HepG2 (cell line): Measurements from ENCODE around the gene TNFRSF6B. TPM values are rescaled to one million over a fixed set of nuclear protein-coding genes. Genes with fewer than 3 reads are reported as not detected.

ENCODE experiments used
- CENPX ChIP-seq: sonication (generic); formaldehyde crosslinking; IDR thresholded peaks from 2 replicates; pipeline ENCODE4 v1.9.0; 2021; ENCODE audit warnings: mild to moderate bottlenecking, missing genetic modification reagents, moderate library complexity
- IKZF1 ChIP-seq: fragments of 450-650 bp; IDR thresholded peaks from 2 replicates; pipeline ENCODE4 v1.7.1; 2016
- KDM6A ChIP-seq: IDR thresholded peaks from 2 replicates; pipeline ENCODE4 v1.6.1; 2016; ENCODE audit warnings: low read depth
- KLF13 ChIP-seq: sonication (generic); formaldehyde crosslinking; IDR thresholded peaks from 2 replicates; pipeline ENCODE4 v1.4.0; 2020; ENCODE audit warnings: mild to moderate bottlenecking, missing genetic modification reagents
- MED8 ChIP-seq: sonication (generic); formaldehyde crosslinking; IDR thresholded peaks from 2 replicates; pipeline ENCODE4 v1.8.1; 2023; ENCODE audit warnings: mild to moderate bottlenecking, missing genetic modification reagents; ENCODE audit not compliant: insufficient replicate concordance
- PHB2 ChIP-seq: fragments of 450-650 bp; IDR thresholded peaks from 2 replicates; pipeline ENCODE4 v1.6.1; 2018; ENCODE audit not compliant: partially characterized antibody
- SIX1 ChIP-seq: sonication (generic); formaldehyde crosslinking; IDR thresholded peaks from 2 replicates; pipeline ENCODE4 v1.4.0; 2020; ENCODE audit warnings: missing genetic modification reagents, borderline replicate concordance
- STAG1 ChIP-seq: sonication (generic); formaldehyde crosslinking; IDR thresholded peaks from 2 replicates; pipeline ENCODE4 v1.4.0; 2020; ENCODE audit warnings: missing genetic modification reagents
- ZNF124 ChIP-seq: sonication (generic); formaldehyde crosslinking; IDR thresholded peaks from 2 replicates; pipeline ENCODE4 v1.4.0; 2020; ENCODE audit warnings: missing genetic modification reagents
- ZNF143 ChIP-seq: sonication (generic); formaldehyde crosslinking; IDR thresholded peaks from 2 replicates; pipeline ENCODE4 v1.4.0; 2020; ENCODE audit warnings: missing genetic modification reagents
- ZNF260 ChIP-seq: sonication (generic); formaldehyde crosslinking; IDR thresholded peaks from 2 replicates; pipeline ENCODE4 v1.4.0; 2020; ENCODE audit warnings: missing genetic modification reagents, low read depth, mild to moderate bottlenecking, borderline replicate concordance
- ZNF354B ChIP-seq: sonication (generic); formaldehyde crosslinking; IDR thresholded peaks from 2 replicates; pipeline ENCODE4 v1.8.0; 2022; ENCODE audit warnings: mild to moderate bottlenecking, missing genetic modification reagents
- ZNF564 ChIP-seq: sonication (generic); formaldehyde crosslinking; IDR thresholded peaks from 2 replicates; pipeline ENCODE4 v1.8.1; 2023; ENCODE audit warnings: mild to moderate bottlenecking, missing genetic modification reagents
- ZNF570 ChIP-seq: sonication (generic); formaldehyde crosslinking; IDR thresholded peaks from 2 replicates; pipeline ENCODE4 v1.4.0; 2020; ENCODE audit warnings: mild to moderate bottlenecking, missing genetic modification reagents, borderline replicate concordance
- ZNF589 ChIP-seq: sonication (generic); formaldehyde crosslinking; conservative IDR thresholded peaks from 2 replicates; pipeline ENCODE4 v1.8.0; 2022; ENCODE audit warnings: mild to moderate bottlenecking, moderate library complexity, missing genetic modification reagents
- ZNF672 ChIP-seq: sonication (generic); formaldehyde crosslinking; IDR thresholded peaks from 2 replicates; pipeline ENCODE4 v1.8.1; 2022; ENCODE audit warnings: missing genetic modification reagents
- ZNF713 ChIP-seq: sonication (generic); formaldehyde crosslinking; IDR thresholded peaks from 2 replicates; pipeline ENCODE4 v1.4.0; 2020; ENCODE audit warnings: mild to moderate bottlenecking, missing genetic modification reagents
- ZNF841 ChIP-seq: sonication (generic); formaldehyde crosslinking; IDR thresholded peaks from 2 replicates; pipeline ENCODE4 v1.8.1; 2023; ENCODE audit warnings: missing genetic modification reagents, borderline replicate concordance
- ZZZ3 ChIP-seq: sonication (generic); formaldehyde crosslinking; IDR thresholded peaks from 2 replicates; pipeline ENCODE4 v1.4.0; 2020; ENCODE audit warnings: missing genetic modification reagents, mild to moderate bottlenecking, borderline replicate concordance
- polyA plus RNA-seq, 8 experiments: library from polyadenylated mRNA; depleted of rRNA in 3 of 8; stranded (reverse) in 7 of 8; unstranded in 1 of 8; fragments of >200 nt; fragmentation: Illumina TruSeq in 4 of 8; extraction: Trizol in 4 of 8; gene quantifications; 2 replicates each; pipeline versions ENCODE4 v1.2.1 to v1.2.3, GENCODE V29; 2011 to 2016; ENCODE audit warnings: low read depth in 4 of 8, missing spikeins in 1 of 8, mixed read lengths in 1 of 8; ENCODE audit not compliant: insufficient read depth in 1 of 8
- total RNA-seq, 5 experiments: library from RNA; depleted of rRNA; stranded (reverse); fragments of >200 nt; fragmentation: Illumina TruSeq; extraction: Trizol; gene quantifications; 2 replicates each; pipeline ENCODE4 v1.2.3, GENCODE V29; 2016; ENCODE audit warnings: low read depth in 1 of 5
- TF ChIP-seq, protein P1 (sequence below): sonication (generic); formaldehyde crosslinking; IDR thresholded peaks from 2 replicates; pipeline ENCODE4 v1.4.0; 2020; ENCODE audit warnings: missing genetic modification reagents, mild to moderate bottlenecking, borderline replicate concordance
- TF ChIP-seq, protein P2 (sequence below): sonication (generic); formaldehyde crosslinking; IDR thresholded peaks from 2 replicates; pipeline ENCODE4 v1.4.0; 2020; ENCODE audit warnings: missing genetic modification reagents
- TF ChIP-seq, protein P3 (sequence below): sonication (generic); formaldehyde crosslinking; IDR thresholded peaks from 2 replicates; pipeline ENCODE4 v1.8.0; 2022; ENCODE audit warnings: mild to moderate bottlenecking, missing genetic modification reagents, moderate library complexity
- TF ChIP-seq, protein P4 (sequence below): sonication (generic); formaldehyde crosslinking; IDR thresholded peaks from 2 replicates; pipeline ENCODE4 v1.8.1; 2023; ENCODE audit warnings: mild to moderate bottlenecking, missing genetic modification reagents

TNFRSF6B gene
- total and polyA plus RNA-seq, 2 of the 13 experiments (the other 11 are each of a cell fraction or from before 2014, with no cell fraction given): 0.24 TPM; not detected in 1

DNA sequence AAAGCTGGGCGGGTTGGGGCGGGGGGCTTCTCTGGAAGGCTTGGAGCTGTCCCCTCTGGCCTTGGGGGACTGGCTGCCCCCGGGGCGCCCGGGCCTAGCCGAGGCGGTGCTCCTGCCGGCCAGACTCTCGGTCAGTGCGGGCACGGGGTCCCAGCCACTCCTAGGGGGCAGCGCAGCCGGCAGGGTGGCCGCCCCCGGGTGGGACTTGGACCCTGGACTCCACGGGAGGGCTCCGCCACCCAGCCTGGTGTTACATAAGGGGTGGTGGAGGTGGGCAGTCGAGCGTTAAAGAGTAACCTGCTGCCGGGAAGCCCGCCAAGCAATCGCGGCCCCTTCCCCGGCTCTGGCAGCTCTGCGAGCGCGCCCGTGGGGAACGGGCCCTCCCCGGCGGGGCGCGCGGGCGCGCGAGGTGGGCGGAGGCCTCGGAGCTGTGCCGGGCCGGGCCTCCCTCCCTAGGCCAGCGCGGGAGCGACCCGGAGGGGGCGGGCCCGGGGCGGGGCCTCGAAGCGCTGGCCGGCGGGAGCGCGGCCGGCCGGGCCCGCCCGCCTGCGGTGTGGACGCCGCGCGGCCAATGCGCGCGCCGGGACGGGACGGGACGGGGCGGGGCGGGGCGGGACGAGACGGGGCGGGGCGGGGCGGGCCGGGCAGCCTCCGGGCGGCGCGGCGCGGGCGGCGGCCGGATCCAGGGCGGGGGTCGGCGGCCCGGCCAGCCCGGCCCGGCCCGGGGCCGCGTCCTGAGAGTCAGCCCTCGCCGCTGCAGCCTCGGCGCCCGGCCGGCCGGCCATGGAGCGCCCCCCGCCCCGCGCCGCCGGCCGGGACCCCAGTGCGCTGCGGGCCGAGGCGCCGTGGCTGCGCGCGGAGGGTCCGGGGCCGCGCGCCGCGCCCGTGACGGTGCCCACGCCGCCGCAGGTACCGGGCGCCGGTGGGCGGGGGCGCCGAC is 42.9 kb downstream of the TNFRSF6B start, which contains the start of gene SLC2A4RG (continued):
- TF ChIP-seq STAG1 (peak; percentile 46), KDM6A (peak; percentile 68; the same call in 1 of the 2 replicates), ZNF143 (CRISPR knock-in tag) (peak; percentile 50; the same call in 1 of the 2 replicates), SIX1 (peak; percentile 45; the same call in 1 of the 2 replicates), ZNF124 (no peak), CENPX (CRISPR knock-in tag) (no peak), ZNF841 (no peak), KLF13 (CRISPR knock-in tag) (0 out of 2 replicates have a peak, but pooled peaks have one; percentile 41), PHB2 (no peak), ZNF354B (no peak), ZNF260 (0 out of 2 replicates have a peak, but pooled peaks have one; percentile 66), ZNF672 (CRISPR knock-in tag) (no peak), MED8 (CRISPR knock-in tag) (no peak), IKZF1 (no peak), ZNF713 (CRISPR knock-in tag) (peak; percentile 93), ZNF589 (CRISPR knock-in tag) (no peak; the same call in 1 of the 2 replicates), ZNF570 (CRISPR knock-in tag) (no peak), ZNF564 (0 out of 2 replicates have a peak, but pooled peaks have one; percentile 10), ZZZ3 (CRISPR knock-in tag) (no peak; the same call in 1 of the 2 replicates)
- TF ChIP-seq, protein P1, sequence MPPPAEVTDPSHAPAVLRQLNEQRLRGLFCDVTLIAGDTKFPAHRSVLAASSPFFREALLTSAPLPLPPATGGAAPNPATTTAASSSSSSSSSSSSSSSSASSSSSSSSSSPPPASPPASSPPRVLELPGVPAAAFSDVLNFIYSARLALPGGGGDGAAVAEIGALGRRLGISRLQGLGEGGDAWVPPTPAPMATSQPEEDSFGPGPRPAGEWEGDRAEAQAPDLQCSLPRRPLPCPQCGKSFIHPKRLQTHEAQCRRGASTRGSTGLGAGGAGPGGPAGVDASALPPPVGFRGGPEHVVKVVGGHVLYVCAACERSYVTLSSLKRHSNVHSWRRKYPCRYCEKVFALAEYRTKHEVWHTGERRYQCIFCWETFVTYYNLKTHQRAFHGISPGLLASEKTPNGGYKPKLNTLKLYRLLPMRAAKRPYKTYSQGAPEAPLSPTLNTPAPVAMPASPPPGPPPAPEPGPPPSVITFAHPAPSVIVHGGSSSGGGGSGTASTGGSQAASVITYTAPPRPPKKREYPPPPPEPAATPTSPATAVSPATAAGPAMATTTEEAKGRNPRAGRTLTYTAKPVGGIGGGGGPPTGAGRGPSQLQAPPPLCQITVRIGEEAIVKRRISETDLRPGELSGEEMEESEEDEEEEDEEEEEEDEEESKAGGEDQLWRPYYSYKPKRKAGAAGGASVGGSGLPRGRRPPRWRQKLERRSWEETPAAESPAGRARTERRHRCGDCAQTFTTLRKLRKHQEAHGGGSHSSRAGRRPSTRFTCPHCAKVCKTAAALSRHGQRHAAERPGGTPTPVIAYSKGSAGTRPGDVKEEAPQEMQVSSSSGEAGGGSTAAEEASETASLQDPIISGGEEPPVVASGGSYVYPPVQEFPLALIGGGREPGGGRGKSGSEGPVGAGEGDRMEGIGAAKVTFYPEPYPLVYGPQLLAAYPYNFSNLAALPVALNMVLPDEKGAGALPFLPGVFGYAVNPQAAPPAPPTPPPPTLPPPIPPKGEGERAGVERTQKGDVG (CRISPR knock-in tag): 0 out of 2 replicates have a peak, but pooled peaks have one; percentile 32
- TF ChIP-seq, protein P2, sequence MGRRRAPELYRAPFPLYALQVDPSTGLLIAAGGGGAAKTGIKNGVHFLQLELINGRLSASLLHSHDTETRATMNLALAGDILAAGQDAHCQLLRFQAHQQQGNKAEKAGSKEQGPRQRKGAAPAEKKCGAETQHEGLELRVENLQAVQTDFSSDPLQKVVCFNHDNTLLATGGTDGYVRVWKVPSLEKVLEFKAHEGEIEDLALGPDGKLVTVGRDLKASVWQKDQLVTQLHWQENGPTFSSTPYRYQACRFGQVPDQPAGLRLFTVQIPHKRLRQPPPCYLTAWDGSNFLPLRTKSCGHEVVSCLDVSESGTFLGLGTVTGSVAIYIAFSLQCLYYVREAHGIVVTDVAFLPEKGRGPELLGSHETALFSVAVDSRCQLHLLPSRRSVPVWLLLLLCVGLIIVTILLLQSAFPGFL (CRISPR knock-in tag): no peak
- TF ChIP-seq, protein P3, sequence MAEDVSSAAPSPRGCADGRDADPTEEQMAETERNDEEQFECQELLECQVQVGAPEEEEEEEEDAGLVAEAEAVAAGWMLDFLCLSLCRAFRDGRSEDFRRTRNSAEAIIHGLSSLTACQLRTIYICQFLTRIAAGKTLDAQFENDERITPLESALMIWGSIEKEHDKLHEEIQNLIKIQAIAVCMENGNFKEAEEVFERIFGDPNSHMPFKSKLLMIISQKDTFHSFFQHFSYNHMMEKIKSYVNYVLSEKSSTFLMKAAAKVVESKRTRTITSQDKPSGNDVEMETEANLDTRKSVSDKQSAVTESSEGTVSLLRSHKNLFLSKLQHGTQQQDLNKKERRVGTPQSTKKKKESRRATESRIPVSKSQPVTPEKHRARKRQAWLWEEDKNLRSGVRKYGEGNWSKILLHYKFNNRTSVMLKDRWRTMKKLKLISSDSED (CRISPR knock-in tag): no peak
- TF ChIP-seq, protein P4, sequence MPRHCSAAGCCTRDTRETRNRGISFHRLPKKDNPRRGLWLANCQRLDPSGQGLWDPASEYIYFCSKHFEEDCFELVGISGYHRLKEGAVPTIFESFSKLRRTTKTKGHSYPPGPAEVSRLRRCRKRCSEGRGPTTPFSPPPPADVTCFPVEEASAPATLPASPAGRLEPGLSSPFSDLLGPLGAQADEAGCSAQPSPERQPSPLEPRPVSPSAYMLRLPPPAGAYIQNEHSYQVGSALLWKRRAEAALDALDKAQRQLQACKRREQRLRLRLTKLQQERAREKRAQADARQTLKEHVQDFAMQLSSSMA (CRISPR knock-in tag): peak; percentile 52; the same call in 1 of the 2 replicates
